K562 (cell line): ENCODE measurements around the gene GRIA3. TPM values are rescaled to one million over a fixed set of nuclear protein-coding genes. Genes with fewer than 3 reads are reported as not detected.

ENCODE experiments used
- ATAC-seq: fragments of 200-7000 bp; cut with Tn5 transposase; 3 replicates; pipeline ENCODE4 v1.9.1; 2020; ENCODE audit warnings: moderate library complexity
- BruUV-seq: library from RNA; stranded (reverse); fragments of 400-500 nt; replicated peaks from 2 replicates; lab custom pipeline; 2021; lab: Mats Ljungman, UMichigan
- CTCF ChIA-PET: fragments of 300-600 bp; formaldehyde crosslinking; extraction: SDS; loops from one replicate; lab custom pipeline; 2021; ENCODE audit warnings: low intra/inter-chr PET ratio; lab: Yijun Ruan, JAX
- POLR2A ChIA-PET: fragments of 300-600, 350-650 bp; sonication (Branson Sonifier 250); formaldehyde crosslinking; extraction: SDS; loops from one replicate; lab custom pipeline; 2021; ENCODE audit warnings: antibody characterized with exemption, inconsistent platforms; lab: Yijun Ruan, JAX
- DNase-seq, 4 experiments: peaks; one replicate each; pipeline versions ENCODE4 v3.0.0 to v3.0.0-alpha.2; 2011 to 2018; ENCODE audit warnings: low spot score in 3 of 4, mixed read lengths in 3 of 4; ENCODE audit errors: extremely low read depth in 1 of 4
- FAIRE-seq: peaks from 2 replicates; lab custom pipeline; 2011; peaks lifted over from hg19 to GRCh38; lab: Jason Lieb, UNC
- H2AFZ ChIP-seq: 2 replicates; pipeline ENCODE4 v1.6.0; 2011; ENCODE audit warnings: low read depth, low read length, control low read depth, inconsistent platforms
- H3K27ac ChIP-seq: fragments of 200-600 bp; 3 replicates; pipeline ENCODE4 v1.8.0; 2011; ENCODE audit warnings: low read depth, mild to moderate bottlenecking, control low read depth, inconsistent platforms, low read length, moderate library complexity, mixed read lengths; ENCODE audit errors: extremely low read depth
- H3K27me3 ChIP-seq, 2 experiments: fragments of 300-600 bp in 1 of 2; 2 replicates in 1 of 2; 3 replicates in 1 of 2; pipeline versions ENCODE4 v1.6.0 to v1.8.0; 2011; ENCODE audit warnings: inconsistent platforms in 2 of 2, low read length in 2 of 2, mild to moderate bottlenecking in 1 of 2, mixed read lengths in 1 of 2, moderate library complexity in 1 of 2; ENCODE audit not compliant: control insufficient read depth in 2 of 2, insufficient read depth in 2 of 2
- H3K36me3 ChIP-seq: fragments of 300-600 bp; 3 replicates; pipeline ENCODE4 v1.8.0; 2011; ENCODE audit warnings: mild to moderate bottlenecking, low read length, inconsistent platforms; ENCODE audit not compliant: control insufficient read depth, insufficient read depth
- H3K4me1 ChIP-seq, 2 experiments: fragments of 200-600 bp in 1 of 2; replicated peaks in 1 of 2; 2 replicates in 1 of 2; 3 replicates in 1 of 2; pipeline versions ENCODE4 v1.5.1 to v1.8.0; 2011; ENCODE audit warnings: inconsistent platforms in 2 of 2, low read length in 2 of 2, mild to moderate bottlenecking in 1 of 2, mixed read lengths in 1 of 2, moderate library complexity in 1 of 2; ENCODE audit not compliant: control insufficient read depth in 2 of 2, insufficient read depth in 2 of 2
- H3K4me2 ChIP-seq: 2 replicates; pipeline ENCODE4 v1.6.1; 2011; ENCODE audit warnings: low read length, control low read depth, inconsistent platforms, mixed read lengths; ENCODE audit not compliant: insufficient read depth
- H3K4me3 ChIP-seq: fragments of 200-600 bp; sonication (generic), shearing (Covaris generic); 2 replicates; pipeline ENCODE4 v1.5.1; 2016; ENCODE audit warnings: control low read depth, inconsistent platforms
- H3K79me2 ChIP-seq: fragments of 200-600 bp; 3 replicates; pipeline ENCODE4 v1.8.0; 2011; ENCODE audit warnings: low read length, inconsistent platforms; ENCODE audit not compliant: control insufficient read depth, insufficient read depth
- H3K9ac ChIP-seq, 2 experiments: 2 replicates each; pipeline versions ENCODE4 v1.6.0 to v1.6.1; 2011; ENCODE audit warnings: low read depth in 2 of 2, low read length in 2 of 2, control low read depth in 1 of 2, inconsistent platforms in 1 of 2, mild to moderate bottlenecking in 1 of 2, mixed read lengths in 1 of 2; ENCODE audit not compliant: insufficient read depth in 1 of 2
- H3K9me1 ChIP-seq: one replicate; pipeline ENCODE4 v1.6.0; 2011; ENCODE audit warnings: inconsistent platforms, mild to moderate bottlenecking, low read length, moderate library complexity; ENCODE audit not compliant: control insufficient read depth, insufficient read depth
- H3K9me3 ChIP-seq: replicated peaks from 2 replicates; pipeline ENCODE4 v1.5.1; 2011; ENCODE audit warnings: low read depth, low read length, inconsistent platforms; ENCODE audit not compliant: control insufficient read depth, insufficient read depth
- H4K20me1 ChIP-seq: replicated peaks from 2 replicates; pipeline ENCODE4 v1.6.1; 2011; ENCODE audit warnings: low read length, inconsistent platforms, mixed read lengths; ENCODE audit not compliant: control insufficient read depth, insufficient read depth
- MAFF ChIP-seq: IDR thresholded peaks from 2 replicates; pipeline ENCODE4 v1.6.1; 2012; ENCODE audit warnings: low read length, improper control_type of control experiment
- NCOA4 ChIP-seq: fragments of 450-650 bp; IDR thresholded peaks from 2 replicates; pipeline ENCODE4 v1.6.1; 2018; ENCODE audit warnings: mild to moderate bottlenecking; ENCODE audit not compliant: partially characterized antibody
- POLR3A ChIP-seq: IDR thresholded peaks from 2 replicates; pipeline ENCODE4 v1.6.1; 2011; ENCODE audit warnings: borderline replicate concordance, mild to moderate bottlenecking, moderate library complexity; ENCODE audit not compliant: insufficient read length, insufficient read depth; ENCODE audit errors: extremely low read depth
- PTRF ChIP-seq: fragments of 450-650 bp; IDR thresholded peaks from 2 replicates; pipeline ENCODE4 v1.6.1; 2016; ENCODE audit warnings: mild to moderate bottlenecking, missing genetic modification characterization, missing compliant biosample characterization
- TAF15 ChIP-seq: fragments of 200-400 bp; formaldehyde crosslinking; IDR thresholded peaks from 2 replicates; pipeline ENCODE4 v1.6.1; 2017; ENCODE audit warnings: mild to moderate bottlenecking, low read depth, low read length, moderate library complexity
- ZNF282 ChIP-seq: sonication (generic); formaldehyde crosslinking; IDR thresholded peaks from 2 replicates; pipeline ENCODE4 v1.8.1; 2023; ENCODE audit warnings: missing genetic modification reagents
- WGBS: fragments of 100-300 bp; shearing (Covaris generic); methylation state at CpG from one replicate; pipeline ENCODE4 v1.1.6; 2016; ENCODE audit warnings: low coverage, mixed read lengths; ENCODE audit not compliant: insufficient coverage; ENCODE audit errors: missing lambda C conversion rate; 5-methylcytosine and 5-hydroxymethylcytosine counted together
- in situ Hi-C: fragments of 300-500 bp; cut with MboI; formaldehyde crosslinking; loops from 4 replicates; pipeline ENCODE4 v1.15.0; 2018; ENCODE audit warnings: inconsistent platforms, mixed read lengths
- intact Hi-C: fragments of 100-400 bp; cut with micrococcal nuclease; formaldehyde crosslinking; loops from 2 replicates; pipeline ENCODE4 v1.14.2; 2022
- polyA plus RNA-seq, 8 experiments: library from polyadenylated mRNA; depleted of rRNA in 4 of 8; stranded (reverse) in 5 of 8; unstranded in 3 of 8; fragments of >200 nt; fragmentation: Nextera tagmentation in 2 of 8; fragmentation: Illumina TruSeq in 1 of 8; extraction: Ambion mirVana in 2 of 8; extraction: Trizol in 1 of 8; gene quantifications; 2 replicates each; pipeline versions ENCODE4 v1.2.1 to v1.2.3, GENCODE V29; 2011 to 2014; ENCODE audit warnings: inconsistent platforms in 1 of 8, missing spikeins in 1 of 8
- total RNA-seq, 7 experiments: library from RNA; depleted of rRNA in 6 of 7; stranded (reverse); fragments of >200 nt in 6 of 7; fragmentation: Illumina TruSeq in 2 of 7; extraction: Trizol in 2 of 7; gene quantifications; 2 replicates each; pipeline versions ENCODE4 v1.2.1 to v1.2.3, GENCODE V29; 2011 to 2021; ENCODE audit warnings: low replicate concordance in 1 of 7
- TF ChIP-seq, protein P1 (sequence below): IDR thresholded peaks from 2 replicates; pipeline ENCODE4 v1.6.1; 2014; ENCODE audit warnings: antibody characterized with exemption
- TF ChIP-seq, protein P2 (sequence below): fragments of 250-450 bp; sonication (Bioruptor Pico); IDR thresholded peaks from 2 replicates; pipeline ENCODE4 v1.8.0; 2022; ENCODE audit warnings: moderate library complexity, mild to moderate bottlenecking, inconsistent platforms
- TF ChIP-seq, protein P3 (sequence below): fragments of 450-650 bp; formaldehyde crosslinking; conservative IDR thresholded peaks from 2 replicates; pipeline ENCODE4 v1.4.0; 2022; ENCODE audit warnings: mild to moderate bottlenecking, missing genetic modification characterization
- TF ChIP-seq, protein P4 (sequence below), 3 experiments: fragments of 200-800 bp in 1 of 3; sonication (Bioruptor generic) in 1 of 3; sonication (generic) in 1 of 3; formaldehyde crosslinking in 1 of 3; IDR thresholded peaks; 2 replicates each; pipeline versions ENCODE4 v1.6.1 to v1.8.0; 2016 to 2022; ENCODE audit warnings: mild to moderate bottlenecking in 2 of 3, missing compliant biosample characterization in 2 of 3, missing genetic modification characterization in 2 of 3, missing genetic modification reagents in 1 of 3

GRIA3 gene
- total and polyA plus RNA-seq, 9 of the 15 experiments (the other 6 are each of a cell fraction or from before 2014, with no cell fraction given) = 0.10 TPM; not detected in 8

DNA sequence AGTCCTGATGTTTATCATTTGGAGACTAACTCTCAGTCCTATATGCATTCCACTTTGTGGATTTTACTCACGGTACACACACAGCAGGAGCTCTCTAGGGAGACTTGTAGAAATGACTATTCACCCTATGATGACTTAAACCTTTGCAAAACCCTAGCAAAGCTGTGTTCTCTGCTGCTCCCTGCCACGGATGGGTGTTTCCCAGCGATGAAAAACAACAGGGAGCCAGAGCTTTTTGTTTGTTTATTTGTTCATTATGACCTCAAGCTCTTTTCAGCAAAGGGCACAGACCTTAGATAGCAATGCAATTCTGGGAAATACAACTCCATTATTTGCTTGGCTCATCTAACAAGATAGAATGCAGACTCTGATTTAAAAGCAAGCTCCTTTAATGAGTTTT lies 156.6 kb downstream of the GRIA3 start:
- no peaks in the 10 kb centered on the region for H3K27me3 ChIP-seq
- no peaks in the 10 kb centered on the region for H3K9me3 ChIP-seq
- DNase-seq = no peak
- POLR2A ChIA-PET = no interaction called here
- intact Hi-C loops = no loop called here
- no peaks in the 10 kb centered on the region for H4K20me1 ChIP-seq
- no peak overlapping the region for H3K9ac ChIP-seq
- H3K4me1 ChIP-seq = no peaks in the 10 kb centered on the region
- 0% methylated on average over 3 of the region's 3 CpGs for WGBS
- TF ChIP-seq, protein P1, sequence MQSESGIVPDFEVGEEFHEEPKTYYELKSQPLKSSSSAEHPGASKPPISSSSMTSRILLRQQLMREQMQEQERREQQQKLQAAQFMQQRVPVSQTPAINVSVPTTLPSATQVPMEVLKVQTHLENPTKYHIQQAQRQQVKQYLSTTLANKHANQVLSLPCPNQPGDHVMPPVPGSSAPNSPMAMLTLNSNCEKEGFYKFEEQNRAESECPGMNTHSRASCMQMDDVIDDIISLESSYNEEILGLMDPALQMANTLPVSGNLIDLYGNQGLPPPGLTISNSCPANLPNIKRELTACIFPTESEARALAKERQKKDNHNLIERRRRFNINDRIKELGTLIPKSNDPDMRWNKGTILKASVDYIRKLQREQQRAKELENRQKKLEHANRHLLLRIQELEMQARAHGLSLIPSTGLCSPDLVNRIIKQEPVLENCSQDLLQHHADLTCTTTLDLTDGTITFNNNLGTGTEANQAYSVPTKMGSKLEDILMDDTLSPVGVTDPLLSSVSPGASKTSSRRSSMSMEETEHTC = no peak
- TF ChIP-seq POLR3A (no peak), MAFF (no peak), PTRF (tag) (no peak), ZNF282 (no peak), TAF15 (no peak), NCOA4 (no peak)
- TF ChIP-seq, protein P2, sequence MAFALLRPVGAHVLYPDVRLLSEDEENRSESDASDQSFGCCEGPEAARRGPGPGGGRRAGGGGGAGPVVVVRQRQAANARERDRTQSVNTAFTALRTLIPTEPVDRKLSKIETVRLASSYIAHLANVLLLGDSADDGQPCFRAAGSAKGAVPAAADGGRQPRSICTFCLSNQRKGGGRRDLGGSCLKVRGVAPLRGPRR (CRISPR knock-in tag) = no peak
- TF ChIP-seq, protein P3, sequence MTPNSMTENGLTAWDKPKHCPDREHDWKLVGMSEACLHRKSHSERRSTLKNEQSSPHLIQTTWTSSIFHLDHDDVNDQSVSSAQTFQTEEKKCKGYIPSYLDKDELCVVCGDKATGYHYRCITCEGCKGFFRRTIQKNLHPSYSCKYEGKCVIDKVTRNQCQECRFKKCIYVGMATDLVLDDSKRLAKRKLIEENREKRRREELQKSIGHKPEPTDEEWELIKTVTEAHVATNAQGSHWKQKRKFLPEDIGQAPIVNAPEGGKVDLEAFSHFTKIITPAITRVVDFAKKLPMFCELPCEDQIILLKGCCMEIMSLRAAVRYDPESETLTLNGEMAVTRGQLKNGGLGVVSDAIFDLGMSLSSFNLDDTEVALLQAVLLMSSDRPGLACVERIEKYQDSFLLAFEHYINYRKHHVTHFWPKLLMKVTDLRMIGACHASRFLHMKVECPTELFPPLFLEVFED (CRISPR knock-in tag) = no peak
- TF ChIP-seq, protein P4, sequence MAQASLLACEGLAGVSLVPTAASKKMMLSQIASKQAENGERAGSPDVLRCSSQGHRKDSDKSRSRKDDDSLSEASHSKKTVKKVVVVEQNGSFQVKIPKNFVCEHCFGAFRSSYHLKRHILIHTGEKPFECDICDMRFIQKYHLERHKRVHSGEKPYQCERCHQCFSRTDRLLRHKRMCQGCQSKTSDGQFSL (CRISPR knock-in tag; IDR thresholded peaks at IDR 0.05) = no peak
- TF ChIP-seq, protein P4 (tag; IDR thresholded peaks at IDR 0.05) = no peak
- TF ChIP-seq, all 486 proteins: peak for 0
- no peaks in the 10 kb centered on the region for H3K79me2 ChIP-seq
- H2AFZ ChIP-seq = no peak overlapping the region
- H3K4me3 ChIP-seq = no peak overlapping the region
- ATAC-seq = no peak
- no TSS peak for BruUV-seq
- in situ Hi-C loops = no loop called here
- H3K4me2 ChIP-seq = no peak overlapping the region
- CTCF ChIA-PET = no interaction called here
- FAIRE-seq = no peak
- H3K36me3 ChIP-seq = no peaks in the 10 kb centered on the region
- no peak overlapping the region for H3K27ac ChIP-seq
- no peaks in the 10 kb centered on the region for H3K9me1 ChIP-seq
